Measurements from ENCODE around the gene ARL2.

GRCh38 chr11:65036931-65037330 is 23.0 kb downstream of the ARL2 start:
- TF ChIP-seq MLX (CRISPR knock-in tag; IDR thresholded peaks at IDR 0.05), result no peak
- no peak for TF ChIP-seq CTCF (IDR thresholded peaks at IDR 0.05)
- TF ChIP-seq TEAD1 (CRISPR knock-in tag; IDR thresholded peaks at IDR 0.05), result no peak
- no peak for TF ChIP-seq NFYB (CRISPR knock-in tag; conservative IDR thresholded peaks at IDR 0.05; ENCODE audit: low read depth)
- TF ChIP-seq IRF2 (CRISPR knock-in tag; IDR thresholded peaks at IDR 0.05; ENCODE audit: borderline replicate concordance, low read depth), result no peak
- no peak for TF ChIP-seq MAX (CRISPR knock-in tag; IDR thresholded peaks at IDR 0.05)
- no peak for TF ChIP-seq ATF1 (CRISPR knock-in tag; IDR thresholded peaks at IDR 0.05)
- no peak for TF ChIP-seq ZBTB21 (CRISPR knock-in tag; IDR thresholded peaks at IDR 0.05; ENCODE audit: borderline replicate concordance)
- no peak for TF ChIP-seq CREB1 (CRISPR knock-in tag; IDR thresholded peaks at IDR 0.05)
- TF ChIP-seq JUN (CRISPR knock-in tag; IDR thresholded peaks at IDR 0.05), result no peak
- no peak for TF ChIP-seq ZNF263 (CRISPR knock-in tag; IDR thresholded peaks at IDR 0.05; ENCODE audit: low read depth)
- no peak for TF ChIP-seq ATF3 (CRISPR knock-in tag; conservative IDR thresholded peaks at IDR 0.05)
- no peak for TF ChIP-seq NFATC4 (CRISPR knock-in tag; IDR thresholded peaks at IDR 0.05)
- TF ChIP-seq ESRRA (CRISPR knock-in tag; IDR thresholded peaks at IDR 0.05; ENCODE audit: borderline replicate concordance), result no peak

All from WTC11 (cell line).